Natural killer cell treated with Interleukin-12 subunit alpha and Interleukin-12 subunit beta and Interleukin-15 and Interleukin-18, amount 100 ng/mL, for 72 hours (primary cell): Measurements from ENCODE around the gene DGUOK. TPM values are rescaled to one million over a fixed set of nuclear protein-coding genes. Genes with fewer than 3 reads are reported as not detected.

ENCODE experiments used
- ATAC-seq, 2 donors: fragments of 150-1000 bp; cut with Tn5 transposase in 1 of 2; sonication (Bioruptor Pico), chemical (Tn5 transposase) in 1 of 2; 2 replicates each; pipeline ENCODE4 v1.10.0; 2021
- DNase-seq: peaks from one replicate; pipeline ENCODE4 v3.0.0; 2022; ENCODE audit warnings: low spot score
- H3K27ac Mint-ChIP-seq, 2 donors: 1 replicate in 1 of 2; 2 replicates in 1 of 2; pipeline ENCODE4 v1.8.0; 2022; ENCODE audit warnings: mixed read lengths in 2 of 2, mild to moderate bottlenecking in 1 of 2, moderate library complexity in 1 of 2
- H3K27me3 Mint-ChIP-seq, 2 donors: 1 replicate in 1 of 2; 2 replicates in 1 of 2; pipeline ENCODE4 v1.8.0; 2022; ENCODE audit warnings: mixed read lengths in 2 of 2
- H3K36me3 Mint-ChIP-seq: one replicate; pipeline ENCODE4 v1.8.0; 2022; ENCODE audit warnings: mixed read lengths
- H3K4me1 Mint-ChIP-seq, 2 donors: 1 replicate in 1 of 2; 2 replicates in 1 of 2; pipeline ENCODE4 v1.8.0; 2022; ENCODE audit warnings: low read depth in 2 of 2, mixed read lengths in 2 of 2, mild to moderate bottlenecking in 1 of 2
- H3K4me3 Mint-ChIP-seq: one replicate; pipeline ENCODE4 v1.8.0; 2022; ENCODE audit warnings: mixed read lengths
- H3K9me3 Mint-ChIP-seq: 2 replicates; pipeline ENCODE4 v1.8.0; 2022; ENCODE audit warnings: mixed read lengths
- total RNA-seq, 2 donors: library from RNA; stranded (reverse); gene quantifications; one replicate each; pipeline ENCODE4 v1.2.3, GENCODE V29; 2022

Gene DGUOK
- total RNA-seq, 2 donors from 2014 or later = 87.1 to 92.6 TPM

DNA sequence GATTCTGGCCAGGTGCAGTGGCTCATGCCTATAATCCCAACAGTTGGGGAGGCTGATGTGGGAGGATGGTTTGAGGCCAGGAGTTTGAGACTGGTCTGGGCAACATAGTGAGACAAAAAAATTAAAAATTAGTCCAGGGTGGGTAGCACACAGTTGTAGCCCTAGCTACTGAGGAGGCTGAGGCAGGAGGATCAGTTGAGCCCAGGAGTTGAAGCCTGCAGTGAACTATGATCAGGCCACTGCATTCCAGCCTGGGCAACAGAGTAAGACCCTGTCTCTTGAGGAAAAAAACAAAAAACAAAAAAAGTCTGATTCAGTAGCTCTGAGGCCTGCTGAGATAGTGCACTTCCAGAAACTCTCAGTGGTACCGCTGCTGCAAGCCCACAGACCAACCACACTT, 50.1 kb downstream of the DGUOK start:
- H3K36me3 Mint-ChIP-seq = no peaks in the 10 kb centered on the region
- peaks cover 41 to 42% of the 10 kb centered on the region in 2 donors for H3K4me1 Mint-ChIP-seq
- H3K27me3 Mint-ChIP-seq = peaks cover 25% of the 10 kb centered on the region in 2 donors
- ATAC-seq (no peak), DNase-seq (no peak)
- H3K9me3 Mint-ChIP-seq = no peaks in the 10 kb centered on the region
- no peak overlapping the region for H3K4me3 Mint-ChIP-seq
- H3K27ac Mint-ChIP-seq = peak overlapping the region in 1 of 2 donors; percentile 31

DNA sequence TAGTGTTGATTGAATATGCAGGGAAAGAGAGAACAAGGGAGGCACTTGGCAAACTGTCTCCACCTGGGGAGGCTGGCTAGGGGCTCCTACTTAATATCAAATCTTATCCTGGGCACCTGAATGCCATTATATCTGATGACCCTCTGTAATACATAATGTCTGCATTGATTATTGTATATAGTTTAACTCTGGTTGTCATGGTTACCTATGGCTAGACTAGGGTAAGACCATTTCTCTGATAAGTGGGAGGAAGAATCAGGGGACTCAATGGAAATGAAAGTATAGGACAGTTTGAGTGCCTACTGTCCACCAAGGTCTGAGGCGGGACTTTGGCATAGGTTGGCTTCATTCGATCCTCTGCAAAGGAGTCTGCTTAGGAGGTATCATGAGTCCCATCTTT, 50.8 kb downstream of the DGUOK start:
- Mint-ChIP-seq H3K4me1 (peaks cover 37 to 44% of the 10 kb centered on the region in 2 donors), H3K4me3 (no peak overlapping the region)

DNA sequence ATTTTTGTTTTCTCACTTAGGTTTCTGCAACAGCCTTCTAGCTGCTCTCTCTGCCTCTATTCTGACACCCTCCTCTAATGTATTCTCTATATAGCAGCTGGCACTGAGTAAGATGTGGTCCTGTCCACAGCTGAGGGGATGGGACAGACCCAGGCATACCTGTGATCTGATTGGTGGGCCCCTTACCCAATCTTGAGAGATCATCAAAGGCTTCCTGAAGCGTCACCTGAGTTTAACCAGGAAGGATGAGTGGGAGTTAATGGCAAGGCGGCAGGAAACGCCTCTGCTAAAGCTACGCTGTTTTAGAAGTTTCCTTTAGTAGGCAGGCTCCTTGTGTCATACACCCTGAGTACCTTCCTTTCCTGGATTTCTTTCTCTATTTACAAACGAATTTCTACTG, 52.3 kb downstream of the DGUOK start:
- peak overlapping the region; percentile 12 to 58 for H3K27ac Mint-ChIP-seq
- peak; percentile 54 to 64 for ATAC-seq
- H3K36me3 Mint-ChIP-seq = no peaks in the 10 kb centered on the region
- H3K4me1 Mint-ChIP-seq = peaks cover 39 to 52% of the 10 kb centered on the region in 2 donors
- DNase-seq = no peak
- no peaks in the 10 kb centered on the region for H3K9me3 Mint-ChIP-seq
- peaks cover 25 to 30% of the 10 kb centered on the region in 2 donors for H3K27me3 Mint-ChIP-seq
- peak overlapping the region; percentile 55 for H3K4me3 Mint-ChIP-seq

More for the DNA sequence above, 50.8 kb downstream of the DGUOK start:
- ATAC-seq (no peak), DNase-seq (no peak)
- peak overlapping the region in 1 of 2 donors; percentile 31 for H3K27ac Mint-ChIP-seq
- H3K27me3 Mint-ChIP-seq = peaks cover 25 to 27% of the 10 kb centered on the region in 2 donors
- no peaks in the 10 kb centered on the region for H3K9me3 Mint-ChIP-seq
- H3K36me3 Mint-ChIP-seq = no peaks in the 10 kb centered on the region

DNA sequence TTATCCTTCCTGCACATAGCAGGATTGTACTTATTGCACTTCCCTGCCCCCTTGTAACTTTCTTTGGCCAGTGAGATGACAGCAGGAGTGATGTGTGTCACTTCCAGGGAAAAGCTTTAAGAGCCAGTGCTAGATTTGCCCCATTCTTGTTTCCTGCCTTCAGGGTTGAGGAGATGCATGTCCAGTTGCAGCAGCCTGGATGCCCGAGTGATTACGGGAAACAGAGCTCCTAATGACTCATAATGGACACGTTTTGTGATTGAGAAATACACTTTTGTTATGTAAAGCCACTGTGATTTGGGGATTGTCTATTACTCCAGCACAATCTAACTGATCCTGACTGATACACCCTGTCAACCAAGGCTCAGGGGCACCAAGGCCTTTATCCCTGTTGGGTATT, 53.0 kb downstream of the DGUOK start:
- peaks cover 39 to 52% of the 10 kb centered on the region in 2 donors for H3K4me1 Mint-ChIP-seq
- H3K36me3 Mint-ChIP-seq = no peaks in the 10 kb centered on the region
- no peak for DNase-seq
- H3K9me3 Mint-ChIP-seq = no peaks in the 10 kb centered on the region
- no peak for ATAC-seq
- peak overlapping the region; percentile 55 for H3K4me3 Mint-ChIP-seq
- H3K27ac Mint-ChIP-seq = peak overlapping the region; percentile 12 to 58
- peaks cover 25 to 30% of the 10 kb centered on the region in 2 donors for H3K27me3 Mint-ChIP-seq

DNA sequence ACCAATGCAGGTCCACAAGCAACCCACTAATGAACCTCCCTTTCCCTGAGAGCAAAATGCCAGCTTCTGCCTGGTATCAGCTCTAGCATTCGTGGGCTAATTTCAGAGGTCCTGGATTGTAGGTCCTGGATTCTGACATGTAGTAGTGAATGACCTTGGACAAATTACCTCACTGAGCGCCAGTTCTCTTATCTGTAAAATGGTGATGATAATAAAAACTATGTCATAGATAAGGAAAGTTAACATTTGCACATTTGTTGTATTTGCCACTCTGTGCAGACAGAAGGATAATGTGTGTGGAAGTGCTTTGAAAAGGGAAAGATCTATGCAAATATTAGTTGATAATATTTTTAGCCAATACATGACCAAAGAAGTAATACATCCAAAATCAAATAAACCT, 53.9 kb downstream of the DGUOK start:
- Mint-ChIP-seq H3K36me3 (no peaks in the 10 kb centered on the region), H3K27me3 (peaks cover 25 to 30% of the 10 kb centered on the region in 2 donors), H3K9me3 (no peaks in the 10 kb centered on the region), H3K4me3 (peak overlapping the region; percentile 49), H3K27ac (no peak overlapping the region), H3K4me1 (peaks cover 39 to 52% of the 10 kb centered on the region in 2 donors)
- no peak for DNase-seq
- no peak for ATAC-seq

DNA sequence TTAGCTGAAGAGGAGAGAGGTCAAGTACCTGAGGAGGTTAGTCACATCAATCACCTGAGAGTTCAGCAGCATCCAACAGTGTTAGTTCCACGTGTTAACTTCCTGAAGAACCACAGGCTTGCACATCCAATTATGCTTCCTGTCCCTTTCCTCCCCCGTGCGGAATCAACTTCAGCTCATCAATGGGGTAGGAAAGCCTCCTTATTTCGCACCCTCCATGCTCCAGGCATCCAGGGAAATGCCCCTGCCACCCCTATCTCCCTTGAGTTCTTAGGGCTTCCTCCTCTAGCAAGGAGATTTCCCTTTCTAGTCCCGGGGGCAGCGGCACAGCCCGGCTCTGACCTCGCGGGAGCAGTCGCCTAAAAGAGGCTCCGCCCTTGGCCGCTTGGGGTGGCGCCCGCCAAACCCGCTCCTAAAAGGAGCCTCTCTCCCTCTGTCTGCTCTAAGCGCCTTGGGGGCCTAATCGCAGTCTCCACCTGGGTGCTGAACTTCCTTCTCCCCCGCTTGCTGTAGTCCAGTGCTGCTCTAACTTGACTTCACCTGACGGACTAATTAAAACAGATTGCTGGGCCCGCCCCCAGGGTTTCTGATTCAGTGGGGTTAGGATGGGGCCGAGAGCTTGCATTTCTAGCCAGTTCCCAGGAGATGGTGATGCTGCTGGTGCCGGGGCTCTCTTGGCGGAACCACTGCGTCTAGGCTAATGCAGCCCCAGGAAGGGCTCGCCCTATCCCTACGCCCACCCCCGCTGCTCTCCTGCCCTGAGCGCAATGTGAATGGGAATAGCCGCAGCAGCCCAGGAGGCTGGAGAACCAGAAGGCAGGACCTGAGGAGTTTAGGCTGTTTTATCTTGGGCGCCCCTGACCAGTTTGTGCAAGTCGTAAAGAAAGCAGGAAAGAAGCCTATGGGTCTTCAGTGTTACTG, 54.7 kb downstream of the DGUOK start:
- peak overlapping the region; percentile 49 for H3K4me3 Mint-ChIP-seq
- H3K27ac Mint-ChIP-seq = no peak overlapping the region
- DNase-seq = no peak
- H3K27me3 Mint-ChIP-seq = peaks cover 25 to 30% of the 10 kb centered on the region in 2 donors
- H3K36me3 Mint-ChIP-seq = no peaks in the 10 kb centered on the region
- H3K4me1 Mint-ChIP-seq = peaks cover 47 to 53% of the 10 kb centered on the region in 2 donors
- no peaks in the 10 kb centered on the region for H3K9me3 Mint-ChIP-seq
- ATAC-seq = no peak

DNA sequence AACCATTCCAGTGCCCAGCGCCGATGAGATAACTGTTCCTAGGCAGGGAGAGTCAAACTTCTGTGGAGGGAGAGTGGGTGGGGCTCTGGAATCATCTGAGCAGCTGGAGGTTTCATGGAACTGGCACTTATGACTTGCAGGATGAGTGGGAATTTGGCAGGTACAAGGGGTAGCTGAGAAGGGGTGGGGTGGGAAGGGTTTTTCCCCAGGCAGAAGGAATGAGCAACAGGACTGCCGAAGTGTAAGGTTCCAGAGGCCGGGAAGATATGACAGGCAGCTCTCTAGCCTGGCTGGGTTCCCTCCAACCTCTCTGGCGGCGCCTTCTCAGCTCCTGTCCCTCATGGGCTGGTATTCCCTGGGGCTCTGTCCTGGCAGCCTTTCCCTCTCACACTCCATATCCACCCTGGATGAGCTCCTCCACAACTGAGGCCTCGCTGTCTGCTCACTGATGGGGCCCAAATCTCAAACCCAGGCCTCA, 55.5 kb downstream of the DGUOK start:
- H3K4me3 Mint-ChIP-seq = no peak overlapping the region

DNA sequence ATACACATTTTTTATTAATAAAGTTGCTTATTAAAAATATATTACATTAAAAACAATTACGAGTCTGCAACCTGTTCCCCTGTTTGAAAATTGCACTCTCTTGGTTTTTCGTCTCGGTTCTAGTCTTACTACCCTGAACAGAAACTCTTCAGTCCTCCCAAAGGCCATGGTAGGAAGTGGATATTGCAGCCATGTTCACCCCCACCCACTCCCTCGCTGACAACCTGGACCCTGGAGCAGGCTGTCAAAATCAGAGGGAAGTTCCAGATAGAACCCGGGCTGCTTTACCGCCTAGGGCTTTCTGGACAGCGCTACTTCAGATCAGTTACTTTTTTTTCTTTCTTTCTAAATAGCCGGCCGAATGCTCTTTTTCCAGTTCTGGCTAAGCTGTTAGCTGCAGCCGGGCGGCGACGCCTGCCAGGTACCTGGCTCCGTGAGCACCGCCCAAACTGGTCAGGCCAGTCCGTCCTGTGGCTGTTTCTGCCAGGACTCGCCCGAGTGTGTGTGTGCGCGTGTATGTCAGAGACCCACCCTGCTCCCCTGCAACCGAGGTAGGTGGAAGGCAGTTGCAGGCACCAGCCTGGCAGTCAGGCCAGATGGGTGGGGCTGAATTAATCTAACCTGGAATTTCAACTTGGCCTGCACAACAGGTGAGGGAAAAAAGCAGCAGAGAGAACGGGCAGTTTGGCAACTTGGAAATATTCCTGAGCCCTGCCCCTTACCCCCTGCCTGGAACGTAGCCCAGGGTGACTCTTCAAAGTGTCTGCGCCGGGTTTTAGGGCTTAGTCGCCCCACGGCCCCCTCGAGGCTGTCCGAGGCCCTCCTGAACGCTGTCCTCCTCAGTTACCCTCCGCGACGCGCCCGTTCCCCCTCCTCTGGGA, 56.9 kb downstream of the DGUOK start:
- Mint-ChIP-seq H3K4me1 (peaks cover 64 to 66% of the 10 kb centered on the region in 2 donors), H3K9me3 (no peaks in the 10 kb centered on the region), H3K36me3 (no peaks in the 10 kb centered on the region), H3K4me3 (peak overlapping the region; percentile 82), H3K27me3 (peaks cover 25 to 26% of the 10 kb centered on the region in 2 donors), H3K27ac (peak overlapping the region; percentile 75 to 87)
- no peak for ATAC-seq
- DNase-seq = no peak

More for the DNA sequence above, 55.5 kb downstream of the DGUOK start:
- Mint-ChIP-seq H3K9me3 (no peaks in the 10 kb centered on the region), H3K4me1 (peaks cover 55 to 60% of the 10 kb centered on the region in 2 donors), H3K27ac (no peak overlapping the region), H3K36me3 (no peaks in the 10 kb centered on the region), H3K27me3 (peaks cover 25 to 30% of the 10 kb centered on the region in 2 donors)
- ATAC-seq = no peak
- no peak for DNase-seq

DNA sequence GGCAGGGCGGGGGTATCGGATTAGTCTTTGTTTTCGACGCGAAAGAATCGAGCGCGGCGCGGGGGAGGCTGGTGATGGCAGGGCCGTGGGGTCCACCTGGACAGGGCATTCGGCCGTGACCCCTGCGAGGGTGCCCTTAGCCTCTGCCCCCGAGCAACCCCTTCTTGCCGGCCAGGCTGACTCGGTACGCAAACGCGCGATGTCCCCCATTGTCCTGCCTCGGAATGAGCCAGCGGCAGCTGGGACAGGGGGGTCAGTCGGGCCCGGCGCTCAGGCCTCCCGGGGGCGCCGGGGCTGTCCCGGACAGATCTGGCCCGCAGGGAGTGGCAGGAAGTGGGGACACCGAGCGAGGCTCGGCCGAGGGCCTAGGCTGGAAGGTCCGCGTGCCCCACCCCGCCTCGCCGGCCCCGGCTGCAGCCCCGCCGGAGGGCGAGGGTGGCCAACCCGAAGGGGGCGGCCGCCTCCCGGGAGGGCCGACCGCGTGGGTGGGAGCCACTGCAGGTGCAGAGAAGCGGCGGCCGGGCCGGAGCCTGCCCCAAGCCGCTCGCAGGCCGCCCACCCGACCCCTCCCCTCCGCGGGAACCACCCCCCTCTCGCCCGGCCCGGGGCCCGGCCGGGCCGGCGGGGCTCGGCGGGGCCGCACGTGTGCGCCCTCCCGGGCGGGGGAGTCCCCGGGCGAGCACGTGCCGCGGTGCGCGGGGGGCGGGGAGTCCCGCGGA, 57.7 kb downstream of the DGUOK start, which contains the start of gene TET3:
Gene TET3 (plus strand): TSS at position 708 of the 719 bp plus-strand sequence. CDS start 1,494 bp downstream, outside the sequence.
- Mint-ChIP-seq H3K27me3 (peaks cover 17 to 21% of the 10 kb centered on the region in 2 donors), H3K4me1 (peaks cover 62 to 65% of the 10 kb centered on the region in 2 donors), H3K36me3 (no peaks in the 10 kb centered on the region), H3K4me3 (peak within 1 kb of the TSS; percentile 88), H3K27ac (peak within 1 kb of the TSS; percentile 78 to 87), H3K9me3 (no peaks in the 10 kb centered on the region)
- DNase-seq (peak; percentile 76), ATAC-seq (peak; percentile 52 to 63)

DNA sequence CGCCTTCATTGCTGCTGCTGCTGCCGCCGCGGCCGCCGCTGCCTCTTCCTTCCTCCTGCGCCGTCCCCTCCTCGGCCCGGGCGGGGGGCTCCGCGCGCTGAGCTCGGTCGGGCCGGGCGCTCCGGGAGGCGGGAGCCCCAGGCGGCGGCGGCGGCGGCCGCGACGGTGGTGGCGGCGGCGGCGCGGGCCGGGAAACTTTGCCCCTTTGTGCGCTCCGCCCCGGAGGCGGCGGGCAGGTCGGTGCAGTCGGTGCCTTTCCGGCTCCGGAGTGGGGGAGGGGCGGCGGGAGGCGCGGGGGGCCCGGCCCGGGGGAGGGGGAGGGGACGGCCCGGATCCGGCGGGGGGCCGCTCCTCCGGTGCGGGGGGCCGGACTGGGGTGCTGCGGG, 58.2 kb downstream of the DGUOK start:
- Mint-ChIP-seq H3K27me3 (peaks cover 13 to 18% of the 10 kb centered on the region in 2 donors), H3K4me1 (peaks cover 60 to 65% of the 10 kb centered on the region in 2 donors), H3K27ac (no peak overlapping the region), H3K4me3 (no peak overlapping the region), H3K9me3 (no peaks in the 10 kb centered on the region), H3K36me3 (no peaks in the 10 kb centered on the region)
- DNase-seq = peak; percentile 73
- peak; percentile 63 to 68 for ATAC-seq

DNA sequence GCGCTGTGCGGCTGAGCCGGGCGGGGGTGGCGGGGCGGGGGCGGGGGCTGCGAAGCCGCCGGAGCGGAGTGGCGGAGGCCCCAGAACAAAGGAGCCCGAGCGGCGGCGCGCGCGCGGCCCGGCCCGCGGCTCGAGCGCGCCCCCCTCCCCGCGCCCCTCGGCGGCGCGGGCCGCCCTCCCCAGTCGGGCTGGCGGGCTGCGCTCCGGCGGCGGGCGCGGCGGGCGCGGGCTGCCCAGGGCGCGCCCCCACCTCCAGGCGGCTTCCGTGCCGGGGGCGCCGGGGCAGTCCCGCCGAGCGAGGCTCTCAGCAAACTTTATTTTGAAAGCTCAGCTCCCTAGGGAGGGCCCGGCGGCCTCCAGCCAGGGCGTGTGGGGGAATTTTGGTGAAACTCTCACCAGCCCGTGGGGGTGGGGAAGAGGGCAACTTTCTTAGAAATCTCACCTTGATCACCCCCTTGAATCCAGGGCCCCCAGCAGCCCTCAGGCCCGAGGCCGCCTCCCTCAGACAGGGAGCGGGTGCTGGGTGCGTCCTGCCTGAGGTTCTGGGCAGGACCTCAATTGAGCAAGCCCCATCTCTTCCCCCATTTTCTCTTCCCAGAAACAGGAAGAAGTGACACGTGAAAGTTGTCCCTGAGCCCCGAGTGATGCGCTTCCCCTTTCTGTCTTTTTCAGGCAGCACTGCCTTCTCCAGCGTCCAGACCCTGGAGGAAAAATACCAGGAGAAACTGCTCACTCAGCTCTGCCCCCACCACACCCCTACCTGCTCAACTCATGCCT, 58.8 kb downstream of the DGUOK start:
- Mint-ChIP-seq H3K4me1 (peaks cover 59 to 65% of the 10 kb centered on the region in 2 donors), H3K4me3 (peak overlapping the region; percentile 88), H3K9me3 (no peaks in the 10 kb centered on the region), H3K36me3 (peaks cover 2% of the 10 kb centered on the region), H3K27ac (peak overlapping the region; percentile 78 to 79), H3K27me3 (peaks cover 7 to 15% of the 10 kb centered on the region in 2 donors)
- peak; percentile 92 for DNase-seq
- peak; percentile 67 to 85 for ATAC-seq

DNA sequence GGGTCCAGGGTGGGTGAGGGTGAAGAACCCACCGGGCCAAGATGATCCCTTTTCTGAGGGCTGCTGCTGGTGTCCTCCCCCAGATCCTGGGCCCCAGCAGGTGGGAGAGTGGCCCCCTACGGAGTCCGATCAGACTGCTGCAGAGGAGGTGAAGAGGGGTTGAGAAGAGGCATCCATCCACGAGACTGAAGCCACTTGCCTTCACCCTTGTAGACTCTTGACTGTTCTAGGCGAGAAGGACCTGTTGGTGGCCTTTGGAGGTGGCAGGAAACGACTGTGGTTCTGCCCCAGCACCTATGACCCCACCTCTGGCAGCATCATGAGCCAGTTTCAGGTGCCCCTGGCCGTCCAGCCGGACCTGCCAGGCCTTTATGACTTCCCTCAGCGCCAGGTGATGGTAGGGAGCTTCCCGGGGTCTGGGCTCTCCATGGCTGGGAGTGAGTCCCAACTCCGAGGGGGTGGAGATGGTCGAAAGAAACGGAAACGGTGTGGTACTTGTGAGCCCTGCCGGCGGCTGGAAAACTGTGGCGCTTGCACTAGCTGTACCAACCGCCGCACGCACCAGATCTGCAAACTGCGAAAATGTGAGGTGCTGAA, 59.5 kb downstream of the DGUOK start:
- peak overlapping the region; percentile 88 for H3K4me3 Mint-ChIP-seq
- H3K36me3 Mint-ChIP-seq = peaks cover 5% of the 10 kb centered on the region
- peak overlapping the region; percentile 78 to 79 for H3K27ac Mint-ChIP-seq
- peaks cover 0 to 8% of the 10 kb centered on the region in 2 donors for H3K27me3 Mint-ChIP-seq
- H3K9me3 Mint-ChIP-seq = no peaks in the 10 kb centered on the region
- ATAC-seq = no peak
- peaks cover 56 to 62% of the 10 kb centered on the region in 2 donors for H3K4me1 Mint-ChIP-seq
- DNase-seq = no peak
